Prostate gland (tissue), 2 donors: Measurements from ENCODE around the gene DOCK2.

ENCODE experiments used
- POLR2A ChIP-seq: fragments of 450-650 bp; IDR thresholded peaks from one replicate; pipeline ENCODE4 v1.6.1; 2016; ENCODE audit warnings: antibody characterized with exemption, mild to moderate bottlenecking
- TF ChIP-seq, protein P1 (sequence below), 4 experiments: fragments of 200-600 bp in 2 of 4; fragments of 450-650 bp in 2 of 4; sonication (generic) in 2 of 4; IDR thresholded peaks; 1 replicate in 3 of 4; 2 replicates in 1 of 4; pipeline ENCODE4 v1.5.1; 2016 to 2019; ENCODE audit warnings: antibody characterized with exemption in 4 of 4, mild to moderate bottlenecking in 2 of 4, moderate library complexity in 2 of 4

DNA sequence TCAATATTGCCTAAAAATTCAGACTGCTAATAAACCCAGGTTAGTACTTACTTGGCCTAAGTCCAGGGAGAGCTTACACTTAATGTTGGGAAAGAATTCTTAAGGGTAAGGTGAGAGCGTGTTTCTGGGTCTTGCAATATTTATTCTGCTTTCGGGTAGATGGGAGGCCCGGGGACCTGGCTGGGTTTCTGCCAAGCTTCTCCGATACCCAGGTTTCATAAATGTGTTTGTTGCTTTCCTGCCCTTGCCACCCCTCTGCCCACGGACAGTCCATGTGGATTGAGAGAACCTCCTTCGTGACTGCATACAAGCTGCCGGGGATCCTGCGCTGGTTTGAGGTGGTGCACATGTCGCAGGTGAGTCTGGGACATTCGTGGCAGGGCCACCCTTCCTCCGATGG lies 420.2 kb downstream of the DOCK2 start:
- TF ChIP-seq, protein P1, sequence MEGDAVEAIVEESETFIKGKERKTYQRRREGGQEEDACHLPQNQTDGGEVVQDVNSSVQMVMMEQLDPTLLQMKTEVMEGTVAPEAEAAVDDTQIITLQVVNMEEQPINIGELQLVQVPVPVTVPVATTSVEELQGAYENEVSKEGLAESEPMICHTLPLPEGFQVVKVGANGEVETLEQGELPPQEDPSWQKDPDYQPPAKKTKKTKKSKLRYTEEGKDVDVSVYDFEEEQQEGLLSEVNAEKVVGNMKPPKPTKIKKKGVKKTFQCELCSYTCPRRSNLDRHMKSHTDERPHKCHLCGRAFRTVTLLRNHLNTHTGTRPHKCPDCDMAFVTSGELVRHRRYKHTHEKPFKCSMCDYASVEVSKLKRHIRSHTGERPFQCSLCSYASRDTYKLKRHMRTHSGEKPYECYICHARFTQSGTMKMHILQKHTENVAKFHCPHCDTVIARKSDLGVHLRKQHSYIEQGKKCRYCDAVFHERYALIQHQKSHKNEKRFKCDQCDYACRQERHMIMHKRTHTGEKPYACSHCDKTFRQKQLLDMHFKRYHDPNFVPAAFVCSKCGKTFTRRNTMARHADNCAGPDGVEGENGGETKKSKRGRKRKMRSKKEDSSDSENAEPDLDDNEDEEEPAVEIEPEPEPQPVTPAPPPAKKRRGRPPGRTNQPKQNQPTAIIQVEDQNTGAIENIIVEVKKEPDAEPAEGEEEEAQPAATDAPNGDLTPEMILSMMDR (IDR thresholded peaks at IDR 0.05), result no peak
- no peak for TF ChIP-seq POLR2A
